GM13977 (cell line): ENCODE data around the gene HSF2BP.

Experiments
- DNase-seq: peaks from one replicate; pipeline ENCODE4 v3.0.0; 2012; ENCODE audit warnings: low spot score
- CTCF ChIP-seq: IDR thresholded peaks from 2 replicates; pipeline ENCODE4 v1.5.1; 2012; ENCODE audit warnings: mild to moderate bottlenecking, control low read depth; ENCODE audit not compliant: insufficient read depth; ENCODE audit errors: extremely low read depth, missing control alignments
- in situ Hi-C: fragments of 300-500 bp; cut with MboI; formaldehyde crosslinking; loops from one replicate; pipeline ENCODE4 v1.12.0; 2022; ENCODE audit warnings: low sequenced_read_pairs, low pct_unique_long_range_greater_than_20kb, mixed read lengths, inconsistent platforms; ENCODE audit not compliant: unreplicated experiment

Gene HSF2BP

GRCh38 chr21:43659136-43660000, at the start of gene HSF2BP, which contains the start of gene RRP1B:
Gene HSF2BP, minus strand, starts transcription at chr21:43659488. Its CDS starts 1,392 bp downstream, at chr21:43658096.
Gene RRP1B, plus strand, starts transcription at chr21:43659560. Its CDS starts 105 bp downstream, at chr21:43659665.
- peak; percentile 96 for DNase-seq
- no peak for TF ChIP-seq CTCF
- in situ Hi-C loops = no loop called here

- TF ChIP-seq CTCF = no peak
- in situ Hi-C loops = no loop called here
- no peak for DNase-seq
Observed at GRCh38 chr21:43708745-43709381, 49.6 kb upstream of the HSF2BP start.

- in situ Hi-C loops = no loop called here
- no peak for TF ChIP-seq CTCF
- no peak for DNase-seq
Observed at GRCh38 chr21:43707462-43707861, 48.2 kb upstream of the HSF2BP start.

- in situ Hi-C loops = no loop called here
- no peak for DNase-seq
- TF ChIP-seq CTCF = no peak
Observed at GRCh38 chr21:43703035-43703880, 44.0 kb upstream of the HSF2BP start.

GRCh38 chr21:43702785-43703034, 43.4 kb upstream of the HSF2BP start:
- DNase-seq = no peak
- in situ Hi-C loops = no loop called here
- TF ChIP-seq CTCF = no peak
